ENCODE results near the gene CIB4. TPM values are rescaled to one million over a fixed set of nuclear protein-coding genes. Genes with fewer than 3 reads are reported as not detected.
"Not testable (repeated sequence)": the region's sequence is repeated elsewhere in the genome, so short reads cannot be mapped to it uniquely, and the experiment has no call there.

CIB4 gene
- total and polyA plus RNA-seq, 2 donors: not detected

DNA sequence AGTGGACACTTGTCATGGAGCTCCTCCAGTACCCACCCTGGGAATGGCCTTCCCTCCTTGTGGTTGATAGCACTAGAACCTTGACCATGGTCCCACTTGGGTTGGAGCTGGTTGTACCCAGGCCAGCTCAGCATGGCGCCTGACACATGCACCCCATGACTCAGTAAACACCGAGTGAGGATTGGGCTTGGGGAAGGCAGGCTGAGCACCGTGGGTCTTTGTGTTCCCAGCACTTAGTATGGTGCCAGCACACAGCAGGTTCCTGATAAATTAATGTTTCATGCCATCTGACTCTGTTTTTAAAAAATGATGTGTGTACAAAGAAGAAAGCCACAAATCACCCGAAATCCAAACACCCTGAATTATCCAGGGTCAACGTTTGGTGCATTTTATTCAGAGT is 69.8 kb downstream of the CIB4 start:
- no peak overlapping the region for H3K4me3 ChIP-seq (ENCODE audit: low read depth, low read length)
- no peaks in the 10 kb centered on the region for H3K4me1 ChIP-seq (ENCODE audit: insufficient read depth)
- no peak overlapping the region for H3K27ac ChIP-seq (ENCODE audit: low read depth)
- DNase-seq (ENCODE audit: extremely low spot score): no peak
- WGBS: 78% methylated on average over 5 of the region's 5 CpGs
- H3K36me3 ChIP-seq (ENCODE audit: insufficient read depth): no peaks in the 10 kb centered on the region

DNA sequence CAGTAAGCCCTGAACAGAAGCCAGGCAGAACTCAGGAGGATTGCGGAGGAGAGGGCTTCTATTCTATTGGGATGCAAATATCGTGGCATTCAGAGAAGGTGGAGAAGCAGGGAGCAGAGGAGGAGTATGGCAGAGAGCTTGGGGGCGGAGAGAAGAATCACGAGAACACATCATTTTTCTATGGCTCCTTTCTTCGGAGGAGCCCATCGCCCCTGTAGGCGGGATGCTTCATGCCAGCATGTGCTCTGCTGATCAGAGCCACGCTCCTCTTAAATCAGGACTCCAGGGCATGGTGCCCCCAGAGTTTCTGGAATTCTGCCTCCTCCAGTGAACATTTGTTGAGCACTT is 71.1 kb downstream of the CIB4 start:
- H3K27ac ChIP-seq (ENCODE audit: low read depth): no peak overlapping the region
- no peak overlapping the region for H3K4me3 ChIP-seq (ENCODE audit: low read depth, low read length)
- DNase-seq (ENCODE audit: extremely low spot score): no peak
- H3K4me1 ChIP-seq (ENCODE audit: insufficient read depth): no peaks in the 10 kb centered on the region
- 78% methylated on average over 8 of the region's 8 CpGs for WGBS
- no peaks in the 10 kb centered on the region for H3K36me3 ChIP-seq (ENCODE audit: insufficient read depth)

DNA sequence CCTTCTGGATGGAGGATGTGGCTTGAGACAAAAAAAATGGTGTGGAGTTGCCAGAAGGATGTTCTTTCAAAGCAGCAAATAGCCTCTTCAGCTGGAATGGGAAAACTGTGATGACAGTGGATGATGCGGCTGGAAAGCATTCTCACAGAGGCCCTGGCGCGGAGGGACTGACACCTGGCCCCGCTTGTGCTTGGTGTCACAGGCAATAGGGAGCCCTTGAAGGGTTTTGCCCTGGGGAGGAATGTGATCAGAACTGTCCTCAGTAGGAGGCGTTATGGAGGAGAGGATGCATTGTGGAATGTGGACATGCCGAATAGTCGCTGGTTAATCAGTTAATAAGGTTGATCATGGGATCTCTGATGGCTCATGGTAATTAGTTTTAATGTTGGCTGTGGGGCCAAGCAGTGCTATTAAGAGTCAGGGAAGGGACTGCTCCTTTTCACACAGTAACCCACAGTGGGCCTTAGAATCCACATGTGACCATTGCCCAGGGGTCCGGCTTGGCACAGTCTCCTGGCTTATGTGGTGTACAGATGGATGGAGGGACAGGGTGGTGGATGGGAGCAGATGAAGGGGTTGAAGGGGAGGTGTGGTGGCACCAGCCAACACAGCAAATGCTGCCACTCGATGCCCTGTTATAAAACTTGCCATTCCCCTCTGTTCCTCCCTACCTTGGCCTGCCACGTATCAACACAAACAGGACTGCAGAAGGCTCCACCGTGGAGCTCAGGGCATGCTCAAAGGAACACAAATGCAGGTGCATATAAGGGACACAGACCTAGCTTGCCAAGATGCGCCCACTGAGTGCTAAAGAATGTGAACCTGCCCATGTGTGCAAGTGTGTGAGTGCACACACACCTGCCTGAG is 71.7 kb downstream of the CIB4 start:
- Histone ChIP-seq H3K36me3 (ENCODE audit: insufficient read depth) (no peaks in the 10 kb centered on the region), H3K4me1 (ENCODE audit: insufficient read depth) (no peaks in the 10 kb centered on the region), H3K27ac (ENCODE audit: low read depth) (no peak overlapping the region), H3K4me3 (ENCODE audit: low read depth, low read length) (no peak overlapping the region)
- WGBS: 89% methylated on average over 12 of the region's 12 CpGs
- no peak for DNase-seq (ENCODE audit: extremely low spot score)

DNA sequence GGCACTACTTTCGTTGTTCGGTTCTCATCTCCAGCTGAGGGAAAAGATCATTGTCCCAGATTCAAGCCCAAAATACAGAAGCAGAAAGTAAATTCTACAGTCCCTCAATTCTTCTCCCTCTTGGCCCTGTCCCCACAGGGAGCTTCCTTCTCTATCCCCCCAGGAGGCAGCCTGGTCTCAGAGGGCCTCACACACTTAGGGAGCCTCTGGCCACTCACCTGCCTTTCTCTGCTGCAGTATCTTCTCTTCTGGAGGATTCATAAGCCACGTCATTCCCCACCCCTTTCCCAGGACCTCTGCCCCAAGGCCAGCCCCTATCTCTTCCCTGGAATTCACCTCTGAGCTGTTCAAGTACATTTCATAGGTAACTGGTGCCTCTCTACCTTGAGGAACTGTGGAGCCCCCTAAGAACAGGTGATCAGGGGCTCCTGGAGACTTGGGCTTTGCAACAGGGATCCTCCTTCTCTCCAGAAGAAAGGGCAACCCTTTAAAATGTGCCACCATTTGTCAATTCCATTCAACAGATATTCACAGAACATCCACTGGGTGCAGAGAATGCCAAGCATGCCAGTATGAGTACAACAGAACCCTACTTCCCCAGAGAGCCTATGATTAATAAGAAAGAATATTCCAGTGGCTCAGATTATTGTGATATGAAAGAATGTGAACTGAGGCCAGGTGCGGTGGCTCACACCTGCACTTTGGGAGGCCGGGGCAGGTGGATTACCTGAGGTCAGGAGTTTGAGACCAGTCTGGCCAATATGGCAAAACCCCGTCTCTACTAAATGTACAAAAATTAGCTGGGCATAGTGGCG is 72.9 kb downstream of the CIB4 start:
- no peaks in the 10 kb centered on the region for H3K4me1 ChIP-seq (ENCODE audit: insufficient read depth)
- H3K4me3 ChIP-seq (ENCODE audit: low read depth, low read length): no peak overlapping the region
- no peak overlapping the region for H3K27ac ChIP-seq (ENCODE audit: low read depth)
- 84% methylated on average over 7 of the region's 7 CpGs for WGBS
- no peak for DNase-seq (ENCODE audit: extremely low spot score)
- H3K36me3 ChIP-seq (ENCODE audit: insufficient read depth): no peaks in the 10 kb centered on the region

DNA sequence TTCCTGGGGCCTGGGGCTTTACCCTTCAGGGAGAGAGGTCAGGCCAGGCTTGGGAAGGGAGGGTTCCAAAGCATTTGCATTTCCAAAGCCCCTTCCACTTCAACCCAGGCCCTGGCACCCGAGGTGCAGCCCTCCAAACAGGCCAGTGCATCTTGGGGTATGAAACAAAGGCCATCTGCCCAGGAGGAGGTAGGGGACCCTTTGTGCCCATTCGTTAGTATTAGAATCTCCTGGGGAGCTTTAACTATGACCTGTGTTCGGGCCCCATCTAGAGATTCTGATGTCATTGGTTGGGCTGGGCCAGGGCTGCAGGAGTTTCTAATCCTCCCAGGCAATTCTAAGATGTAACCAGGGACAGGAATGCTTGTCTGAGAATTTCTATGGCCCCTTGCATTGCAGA is 73.6 kb downstream of the CIB4 start:
- DNase-seq (ENCODE audit: extremely low spot score): no peak
- H3K4me1 ChIP-seq (ENCODE audit: insufficient read depth): no peaks in the 10 kb centered on the region
- no peak overlapping the region for H3K4me3 ChIP-seq (ENCODE audit: low read depth, low read length)
- no peaks in the 10 kb centered on the region for H3K36me3 ChIP-seq (ENCODE audit: insufficient read depth)
- H3K27ac ChIP-seq (ENCODE audit: low read depth): no peak overlapping the region
- WGBS: 50% methylated on average over 3 of the region's 3 CpGs

DNA sequence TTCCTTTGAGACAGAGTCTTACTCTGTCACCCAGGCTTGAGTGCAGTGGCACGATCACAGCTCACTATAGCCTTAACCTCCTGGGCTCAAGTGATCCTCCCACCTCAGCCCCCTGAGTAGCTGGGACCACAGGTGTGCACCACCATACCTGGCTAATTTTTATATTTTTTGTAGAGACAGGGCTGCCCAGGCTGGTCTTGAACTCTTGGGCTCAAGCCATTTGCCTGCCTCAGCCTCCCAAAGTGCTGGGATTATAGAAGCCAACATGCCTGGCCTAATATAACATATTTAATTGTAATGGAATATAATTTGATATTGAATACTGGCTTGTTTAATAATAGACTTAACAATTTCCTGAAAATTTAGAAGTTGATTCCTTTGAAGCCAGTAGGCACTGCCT is 74.4 kb downstream of the CIB4 start:
- not testable (repeated sequence) for DNase-seq (ENCODE audit: extremely low spot score); H3K4me1 ChIP-seq (ENCODE audit: insufficient read depth); H3K27ac ChIP-seq (ENCODE audit: low read depth); H3K4me3 ChIP-seq (ENCODE audit: low read depth, low read length); H3K36me3 ChIP-seq (ENCODE audit: insufficient read depth)
- WGBS: 95% methylated on average over 1 of the region's 1 CpG

- DNase-seq (ENCODE audit: extremely low spot score): no peak
- H3K36me3 ChIP-seq (ENCODE audit: insufficient read depth): no peaks in the 10 kb centered on the region
- H3K27ac ChIP-seq (ENCODE audit: low read depth): no peak overlapping the region
- 94% methylated on average over 6 of the region's 6 CpGs for WGBS
- H3K4me3 ChIP-seq (ENCODE audit: low read depth, low read length): no peak overlapping the region
- H3K4me1 ChIP-seq (ENCODE audit: insufficient read depth): no peaks in the 10 kb centered on the region
These were observed 75.1 kb downstream of the CIB4 start for GRCh38 chr2:26566081-26566375.

DNA sequence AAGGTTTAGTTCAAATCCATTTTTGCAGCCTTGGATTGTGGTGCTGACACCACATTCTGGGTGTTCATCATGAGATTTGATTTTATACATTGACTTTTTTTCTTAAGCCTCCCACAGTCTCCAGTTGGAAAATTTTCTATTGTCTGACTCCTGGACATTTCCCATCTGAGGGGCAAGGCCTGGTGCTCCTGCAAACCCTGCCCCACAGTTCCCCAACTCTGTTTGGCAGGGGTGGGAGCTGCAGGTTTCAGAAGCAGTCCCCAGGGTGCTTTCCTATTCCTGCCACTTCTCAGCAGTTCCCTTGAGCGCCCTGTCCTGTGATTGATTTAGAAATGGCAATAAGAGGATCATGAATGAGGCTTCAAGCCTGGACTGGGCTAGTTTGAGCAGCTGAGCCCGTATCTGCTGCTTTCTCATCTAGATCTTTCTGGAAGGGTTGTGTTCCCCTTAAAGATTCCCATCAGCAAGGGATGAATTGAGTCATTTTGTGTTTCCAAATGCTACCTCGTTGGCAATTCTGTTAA is 77.0 kb downstream of the CIB4 start:
- no peak for DNase-seq (ENCODE audit: extremely low spot score)
- 86% methylated on average over 3 of the region's 3 CpGs for WGBS
- no peak overlapping the region for H3K4me3 ChIP-seq (ENCODE audit: low read depth, low read length)

DNA sequence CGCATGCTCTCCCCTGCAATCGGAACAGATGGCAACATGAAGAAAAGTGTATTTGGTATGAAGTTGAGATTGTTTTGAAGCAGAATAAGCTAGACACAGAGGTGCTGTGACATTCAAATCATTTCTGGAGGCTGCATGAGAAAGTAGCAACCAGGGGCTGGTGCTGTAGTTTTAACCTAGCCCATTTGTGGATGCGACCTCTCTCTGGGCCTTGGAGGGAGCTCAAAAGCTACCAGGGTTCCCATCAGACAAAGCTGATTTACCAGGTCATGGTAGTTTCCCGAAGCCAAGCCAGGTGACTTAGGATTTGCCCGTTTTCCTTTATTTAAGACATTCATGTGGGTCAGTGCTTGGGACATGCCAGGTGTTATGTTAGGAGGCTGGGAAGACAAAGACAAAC is 77.5 kb downstream of the CIB4 start:
- WGBS: 86% methylated on average over 5 of the region's 5 CpGs
- Histone ChIP-seq H3K4me1 (ENCODE audit: insufficient read depth) (no peaks in the 10 kb centered on the region), H3K27ac (ENCODE audit: low read depth) (no peak overlapping the region), H3K36me3 (ENCODE audit: insufficient read depth) (no peaks in the 10 kb centered on the region), H3K4me3 (ENCODE audit: low read depth, low read length) (no peak overlapping the region)
- no peak for DNase-seq (ENCODE audit: extremely low spot score)

More for the DNA sequence above, 77.0 kb downstream of the CIB4 start:
- Histone ChIP-seq H3K27ac (ENCODE audit: low read depth) (no peak overlapping the region), H3K4me1 (ENCODE audit: insufficient read depth) (no peaks in the 10 kb centered on the region), H3K36me3 (ENCODE audit: insufficient read depth) (no peaks in the 10 kb centered on the region)

- 23% methylated on average over 28 of the region's 28 CpGs for WGBS
- H3K27ac ChIP-seq (ENCODE audit: low read depth): no peak overlapping the region
- H3K4me3 ChIP-seq (ENCODE audit: low read depth, low read length): peak overlapping the region; percentile 26
- H3K4me1 ChIP-seq (ENCODE audit: insufficient read depth): no peaks in the 10 kb centered on the region
- DNase-seq (ENCODE audit: extremely low spot score): no peak
- no peaks in the 10 kb centered on the region for H3K36me3 ChIP-seq (ENCODE audit: insufficient read depth)
These were observed 78.1 kb downstream of the CIB4 start for GRCh38 chr2:26562811-26563645.

GRCh38 chr2:26561918-26562810 is 79.0 kb downstream of the CIB4 start:
- H3K27ac ChIP-seq (ENCODE audit: low read depth): no peak overlapping the region
- no peak for DNase-seq (ENCODE audit: extremely low spot score)

GRCh38 chr2:26561376-26561775 is 79.8 kb downstream of the CIB4 start:
- H3K4me1 ChIP-seq (ENCODE audit: insufficient read depth): no peaks in the 10 kb centered on the region
- no peak overlapping the region for H3K27ac ChIP-seq (ENCODE audit: low read depth)
- no peak for DNase-seq (ENCODE audit: extremely low spot score)
- WGBS: 96% methylated on average over 8 of the region's 8 CpGs
- H3K36me3 ChIP-seq (ENCODE audit: insufficient read depth): no peaks in the 10 kb centered on the region
- H3K4me3 ChIP-seq (ENCODE audit: low read depth, low read length): no peak overlapping the region

More at GRCh38 chr2:26561918-26562810, 79.0 kb downstream of the CIB4 start:
- H3K36me3 ChIP-seq (ENCODE audit: insufficient read depth): no peaks in the 10 kb centered on the region
- peak overlapping the region; percentile 26 for H3K4me3 ChIP-seq (ENCODE audit: low read depth, low read length)
- no peaks in the 10 kb centered on the region for H3K4me1 ChIP-seq (ENCODE audit: insufficient read depth)
- 21% methylated on average over 69 of the region's 69 CpGs for WGBS

GRCh38 chr2:26560892-26561291 is 80.3 kb downstream of the CIB4 start:
- Histone ChIP-seq H3K4me1 (ENCODE audit: insufficient read depth) (no peaks in the 10 kb centered on the region), H3K36me3 (ENCODE audit: insufficient read depth) (no peaks in the 10 kb centered on the region), H3K4me3 (ENCODE audit: low read depth, low read length) (no peak overlapping the region), H3K27ac (ENCODE audit: low read depth) (no peak overlapping the region)
- DNase-seq (ENCODE audit: extremely low spot score): no peak
- WGBS: 98% methylated on average over 3 of the region's 3 CpGs

Measured in urinary bladder (tissue), 4 donors.